NCI-H2029 (cell line): Measurements from ENCODE around the gene SHISA7.
"Not testable (repeated sequence)": the region's sequence is repeated elsewhere in the genome, so short reads cannot be mapped to it uniquely, and the experiment has no call there.

ENCODE experiments used
- DNase-seq: peaks from one replicate; lab custom pipeline; 2025; lab: John Stamatoyannopoulos, UW

The SHISA7 gene

GRCh38 chr19:55446060-55446459 is 3.0 kb upstream of the SHISA7 start:
- no peak for DNase-seq

DNA sequence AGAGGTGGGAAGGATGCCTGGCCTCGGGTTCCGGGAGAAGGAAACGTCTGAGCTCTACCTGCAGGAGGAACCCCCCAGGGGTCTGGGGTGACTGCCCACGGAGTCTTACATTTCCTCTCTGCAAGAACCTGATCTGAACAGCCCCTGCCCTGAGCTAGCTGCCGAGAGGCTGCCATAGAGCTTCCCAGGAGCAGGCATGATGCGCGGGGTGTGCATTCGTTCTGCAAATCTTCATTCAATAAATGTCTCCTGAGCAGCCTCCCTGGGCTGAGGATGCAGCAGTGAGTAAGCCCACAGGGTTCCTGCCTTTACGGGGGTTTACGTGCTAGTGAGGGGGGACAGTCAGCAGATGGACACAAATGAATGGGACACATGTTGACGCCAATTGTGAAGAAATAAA is 1.5 kb upstream of the SHISA7 start:
- no peak for DNase-seq

DNA sequence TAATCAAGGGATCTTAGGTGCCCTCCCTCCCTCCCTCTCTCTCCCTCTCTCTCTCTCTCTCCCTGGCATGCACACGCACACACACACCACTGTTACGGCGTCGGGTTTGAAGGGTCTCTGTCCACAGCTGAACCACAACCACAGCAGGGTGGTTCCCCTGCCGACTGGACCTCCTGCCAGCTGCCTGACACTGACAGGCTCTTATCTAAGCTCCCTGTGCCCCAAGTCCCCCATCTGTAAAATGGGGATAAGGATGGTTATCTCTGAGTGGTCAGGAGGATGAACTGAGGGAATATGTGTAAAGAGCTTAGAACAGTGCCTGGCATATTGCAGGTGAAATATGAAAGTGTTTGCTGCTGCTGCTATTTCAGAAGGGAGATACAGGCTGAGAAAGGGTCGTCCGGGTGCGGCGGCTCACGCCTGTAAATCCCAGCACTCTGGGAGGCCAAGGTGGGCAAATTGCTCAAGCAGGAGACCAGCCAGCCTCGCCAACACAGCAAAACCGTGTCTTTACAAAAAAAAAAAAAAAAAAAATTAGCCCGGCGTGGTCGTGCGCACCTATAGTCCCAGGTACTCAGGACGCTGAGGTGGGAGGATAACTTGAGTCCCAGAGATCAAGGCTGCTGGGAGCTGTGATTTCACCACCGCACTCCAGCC is 852 bp upstream of the SHISA7 start:
- DNase-seq = no peak

GRCh38 chr19:55442372-55442961 is 633 bp downstream of the SHISA7 start:
- DNase-seq = no peak

DNA sequence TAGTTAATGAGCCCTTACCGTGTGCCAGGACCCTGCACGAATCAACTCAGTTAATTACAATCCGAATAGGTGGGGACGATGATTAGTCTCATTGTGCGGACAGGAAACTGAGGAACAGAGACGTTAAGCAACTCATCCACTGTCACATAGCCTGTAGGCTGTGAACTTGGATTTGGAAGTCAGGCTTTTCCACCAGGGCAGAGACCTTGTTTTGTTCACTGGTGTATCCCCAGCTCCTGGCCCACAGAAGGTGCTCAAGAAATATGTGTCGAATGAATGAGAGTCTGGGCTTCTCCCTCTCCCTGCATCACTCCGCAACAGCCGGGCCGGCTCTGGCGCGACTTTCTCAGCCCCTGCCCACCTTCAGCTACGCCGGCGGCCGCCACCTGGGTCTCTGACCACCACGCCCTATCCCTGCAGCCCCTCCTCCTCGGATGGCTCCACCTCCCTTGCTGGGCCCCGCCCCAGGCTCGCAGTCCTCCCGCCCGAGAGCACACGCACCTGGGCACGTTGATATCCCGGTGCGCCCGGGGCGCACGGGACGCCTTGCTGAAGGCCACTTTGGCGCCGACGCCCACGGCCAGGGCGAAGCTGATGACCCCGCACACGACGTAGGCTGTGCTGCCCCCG is 1.3 kb downstream of the SHISA7 start:
- DNase-seq = peak; percentile 16

GRCh38 chr19:55441319-55441691 is 1.8 kb downstream of the SHISA7 start:
- no peak for DNase-seq

- DNase-seq = peak; percentile 17
Observed at GRCh38 chr19:55440411-55441105, 2.5 kb downstream of the SHISA7 start.

DNA sequence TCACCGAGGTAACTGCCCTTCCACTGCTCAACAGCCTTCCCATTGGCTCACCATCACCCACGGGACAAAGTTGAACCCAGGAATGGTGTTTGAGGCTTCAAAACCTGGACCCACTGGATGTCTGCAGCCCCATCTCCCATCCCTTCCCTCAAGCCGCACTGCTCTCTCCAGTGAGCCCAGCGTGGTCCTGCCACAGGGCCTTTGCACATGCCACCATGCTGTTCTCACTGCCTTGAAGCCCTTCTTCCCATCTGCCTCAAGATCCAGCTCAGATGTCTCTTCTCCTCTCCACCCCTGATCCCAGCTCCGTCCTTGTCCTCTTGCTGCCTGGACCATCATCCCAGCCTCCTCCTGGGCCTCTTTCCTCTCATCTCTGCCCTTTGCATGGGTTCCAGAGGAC is 4.0 kb downstream of the SHISA7 start:
- no peak for DNase-seq

GRCh38 chr19:55437410-55437809 is 5.7 kb downstream of the SHISA7 start:
- peak; percentile 77 for DNase-seq

DNA sequence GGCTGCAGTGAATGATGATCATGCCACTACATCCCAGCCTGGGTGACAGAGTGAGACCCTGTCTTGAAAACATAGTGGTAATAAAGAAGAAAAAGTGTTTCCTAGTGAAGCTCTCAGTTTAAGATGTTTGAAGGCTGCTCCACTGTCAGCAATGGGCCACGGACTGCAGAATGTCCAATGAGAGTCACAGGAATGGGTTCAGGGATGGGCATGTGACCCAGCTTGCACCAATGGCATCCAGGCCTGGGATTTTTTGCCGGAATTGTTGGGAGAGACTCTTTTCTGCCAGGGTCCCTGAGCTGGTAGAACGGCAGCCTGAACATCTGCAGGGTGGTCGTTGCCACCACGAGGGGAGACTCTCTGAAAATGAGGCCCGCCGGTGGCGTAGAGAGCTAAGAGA is 6.3 kb downstream of the SHISA7 start:
- no peak for DNase-seq

DNA sequence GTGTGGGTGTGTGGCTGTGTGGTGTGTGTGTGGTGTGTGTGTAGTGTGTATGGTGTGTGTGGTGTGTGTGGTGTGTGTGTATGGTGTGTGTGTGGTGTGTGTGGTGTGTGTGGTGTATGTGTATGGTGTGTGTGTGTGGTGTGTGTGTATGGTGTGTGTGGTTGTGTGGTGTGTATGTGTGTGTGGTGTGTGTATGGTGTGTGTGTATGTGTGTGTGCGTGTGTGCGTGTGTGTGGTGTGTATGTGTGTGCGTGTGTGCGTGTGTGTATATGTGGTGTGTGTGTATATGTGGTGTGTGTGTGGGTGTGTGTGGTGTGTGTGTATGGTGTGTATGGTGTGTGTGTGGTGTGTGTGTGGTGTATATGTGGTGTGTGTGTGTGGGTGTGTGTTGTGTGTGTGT is 8.1 kb downstream of the SHISA7 start:
- no peak for DNase-seq

DNA sequence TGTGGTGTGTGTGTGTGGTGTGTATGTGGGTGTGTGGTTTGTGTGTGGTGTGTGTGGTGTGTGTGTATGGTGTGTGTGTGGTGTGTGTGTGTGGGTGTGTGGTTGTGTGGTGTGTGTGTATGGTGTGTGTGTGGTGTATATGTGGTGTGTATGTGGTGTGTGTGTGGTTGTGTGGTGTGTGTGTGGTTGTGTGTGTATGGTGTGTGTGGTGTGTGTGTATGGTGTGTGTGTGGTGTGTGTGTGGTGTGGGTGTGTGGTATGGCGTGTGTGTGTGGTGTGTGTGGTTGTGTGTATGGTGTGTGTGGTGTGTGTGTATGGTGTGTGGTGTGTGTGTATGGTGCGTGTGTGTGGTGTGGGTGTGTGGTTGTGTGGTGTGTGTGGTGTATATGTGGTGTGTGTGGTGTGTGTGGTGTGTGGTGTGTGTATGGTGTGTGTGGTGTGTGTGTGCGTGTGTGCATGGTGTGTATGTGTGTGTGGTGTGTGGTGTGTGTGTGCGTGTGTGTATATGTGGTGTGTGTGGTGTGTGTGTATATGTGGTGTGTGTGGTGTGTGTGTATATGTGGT is 8.7 kb downstream of the SHISA7 start:
- DNase-seq = no peak

- DNase-seq = peak; percentile 4
Observed at GRCh38 chr19:55433292-55433691, 9.8 kb downstream of the SHISA7 start.

GRCh38 chr19:55432241-55432959 is 10.7 kb downstream of the SHISA7 start:
- DNase-seq = no peak

DNA sequence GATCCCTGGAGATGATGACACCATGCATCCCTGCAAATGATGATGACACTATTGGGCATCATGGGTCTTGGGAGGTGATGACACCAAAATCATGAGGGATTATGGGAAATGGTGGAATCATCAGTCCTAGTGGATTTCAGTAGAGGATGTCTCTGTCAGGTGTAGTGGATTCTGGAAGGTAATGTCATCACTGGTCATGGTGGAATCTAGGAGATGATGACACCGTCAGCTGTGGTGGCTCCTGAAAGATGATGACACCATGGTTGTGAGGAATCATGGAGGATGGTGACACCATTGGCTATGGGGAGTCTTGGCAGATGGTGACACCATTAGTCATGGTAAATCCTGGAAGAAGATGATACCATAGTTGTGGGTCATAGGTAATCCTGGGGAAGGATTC is 11.9 kb downstream of the SHISA7 start:
- no peak for DNase-seq

- no peak for DNase-seq
Observed at GRCh38 chr19:55426042-55426441, 17.1 kb downstream of the SHISA7 start.

- no peak for DNase-seq
Observed at GRCh38 chr19:55424518-55424917, 18.6 kb downstream of the SHISA7 start.

DNA sequence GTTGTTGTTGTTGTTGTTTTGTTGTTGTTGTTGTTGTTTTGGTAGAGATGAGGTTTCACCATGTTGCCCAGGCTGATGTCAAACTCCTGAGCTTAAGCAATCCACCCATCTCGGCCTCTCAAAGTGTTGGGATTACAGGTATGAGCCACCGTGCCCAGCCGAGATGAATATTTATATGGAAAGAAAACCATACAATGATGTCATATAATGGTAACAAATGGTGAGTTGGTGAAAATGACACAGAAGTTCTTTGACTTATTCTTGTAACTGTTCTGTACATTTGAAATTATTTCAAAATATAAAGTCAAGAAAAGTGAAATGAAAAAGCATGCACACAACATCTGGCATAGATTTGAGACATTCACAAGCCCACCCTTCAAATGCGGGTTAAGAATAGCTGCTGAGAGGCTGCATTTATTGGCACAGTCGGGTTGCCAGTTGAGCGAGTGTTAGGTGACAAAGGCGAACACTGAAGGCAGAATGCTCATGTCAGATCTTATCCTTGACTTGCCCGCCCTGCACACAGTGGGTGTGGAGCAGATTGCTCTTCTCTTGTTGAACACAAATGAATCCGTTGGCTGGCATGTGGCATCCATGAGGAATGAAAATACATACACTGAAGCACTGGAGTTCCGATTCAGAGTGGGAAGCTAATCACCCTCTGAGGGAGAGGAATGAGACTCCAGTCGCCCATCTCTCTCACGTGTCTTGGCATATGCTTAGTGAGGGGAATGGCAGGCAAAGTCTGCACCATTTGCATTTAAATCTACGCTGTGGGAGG is 19.7 kb downstream of the SHISA7 start:
- no peak for DNase-seq

GRCh38 chr19:55421281-55421680 is 21.8 kb downstream of the SHISA7 start:
- DNase-seq = not testable (repeated sequence)

DNA sequence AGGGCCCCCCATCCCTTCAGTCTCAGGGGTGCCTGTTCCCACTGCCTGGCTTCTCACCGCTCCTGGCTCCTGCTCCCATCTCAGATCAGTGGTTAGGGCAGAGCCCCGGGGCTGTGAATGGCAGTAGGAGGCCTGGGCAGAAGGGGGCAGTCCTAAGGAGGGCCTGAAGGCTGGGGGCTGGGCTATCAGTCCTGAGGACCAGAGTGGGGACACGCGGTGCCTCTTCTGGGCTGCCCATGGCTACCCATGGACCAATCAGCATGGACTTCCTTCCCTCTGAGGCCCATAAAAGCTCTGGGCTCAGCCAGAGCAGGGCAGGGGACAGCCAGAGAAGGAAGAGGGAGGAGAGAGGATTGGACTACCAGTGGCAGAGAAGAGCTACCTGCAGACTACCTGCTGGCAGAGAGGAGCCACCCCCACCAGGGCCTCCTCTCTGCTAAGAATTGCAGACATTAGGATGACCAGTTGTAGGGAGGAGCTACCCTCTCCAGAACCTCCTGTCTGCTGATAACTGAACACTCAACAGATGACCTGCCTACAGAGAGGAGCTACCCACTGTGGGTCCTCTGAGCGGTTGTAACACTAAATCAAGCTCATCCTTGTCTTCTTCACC is 23.4 kb downstream of the SHISA7 start:
- DNase-seq = no peak

DNA sequence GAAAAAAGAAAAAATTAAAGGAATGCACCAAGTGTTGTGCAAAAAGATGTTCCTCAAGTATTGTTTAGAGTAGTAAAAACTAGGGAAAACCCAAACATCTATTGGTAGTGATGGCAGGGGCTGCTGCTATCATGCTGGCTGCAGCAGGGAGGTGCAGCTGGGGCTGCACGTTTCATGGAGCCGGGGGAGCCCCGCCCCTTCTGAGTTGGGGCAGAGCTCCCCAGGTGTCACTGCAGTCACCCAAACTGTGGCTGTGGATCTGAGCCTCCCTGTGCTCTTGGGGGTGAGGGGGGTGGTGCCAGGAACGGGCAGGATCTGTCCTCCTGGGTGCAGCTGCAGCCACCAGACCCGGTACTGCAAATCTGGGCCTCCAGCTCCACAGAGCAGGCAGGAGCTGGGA is 24.0 kb downstream of the SHISA7 start:
- no peak for DNase-seq
